Coronary artery (tissue), 2 donors: Measurements from ENCODE around the gene SLC3A2.
"Not testable (repeated sequence)": the region's sequence is repeated elsewhere in the genome, so short reads cannot be mapped to it uniquely, and the experiment has no call there.

ENCODE experiments used
- DNase-seq: peaks from one replicate; pipeline ENCODE4 v3.0.0-alpha.2; 2017; ENCODE audit warnings: low spot score
- H3K27ac ChIP-seq, 2 donors: fragments of 200-600 bp; sonication (generic); one replicate each; pipeline ENCODE4 v1.5.1; 2016 to 2019
- H3K4me3 ChIP-seq: fragments of 200-600 bp; sonication (generic); 2 replicates; pipeline ENCODE4 v1.5.1; 2016; ENCODE audit warnings: mild to moderate bottlenecking, moderate library complexity
- TF ChIP-seq, protein P1 (sequence below): fragments of 200-600 bp; sonication (generic); IDR thresholded peaks from one replicate; pipeline ENCODE4 v1.5.1; 2019; ENCODE audit warnings: antibody characterized with exemption

SLC3A2 gene

DNA sequence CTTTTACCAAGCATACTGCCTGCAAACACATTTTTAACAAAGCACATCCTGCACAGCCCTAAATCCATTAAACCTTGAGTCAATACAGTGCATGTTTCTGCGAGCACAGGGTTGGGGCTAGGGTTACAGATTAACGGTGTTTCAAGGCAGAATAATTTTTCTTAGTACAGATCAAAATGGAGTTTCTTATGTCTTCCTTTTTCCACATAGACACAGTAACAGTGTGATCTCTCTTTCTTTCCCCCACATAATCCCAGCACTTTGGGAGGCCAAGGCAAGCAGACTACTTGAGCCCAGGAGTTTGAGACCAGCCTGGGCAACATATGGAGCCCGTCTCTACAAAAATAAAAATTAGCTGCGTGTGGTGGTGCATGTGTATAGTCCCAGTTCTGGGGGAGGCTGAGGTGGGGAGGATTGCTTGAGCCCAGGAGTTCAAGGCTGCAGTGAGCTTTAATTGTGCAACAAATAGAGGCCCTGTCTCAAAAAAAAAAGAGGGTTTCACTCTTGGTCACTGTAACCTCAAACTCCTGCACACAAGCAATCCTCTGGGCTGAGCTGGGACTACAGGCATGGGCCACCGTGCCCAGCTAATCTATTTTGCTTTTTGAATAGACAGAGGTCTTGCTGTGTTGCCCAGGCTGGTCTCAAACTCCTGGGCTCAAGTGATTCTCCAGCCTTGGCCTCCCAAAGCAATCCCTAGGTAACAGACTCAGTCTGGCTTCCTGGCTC is 19.7 kb upstream of the SLC3A2 start:
- TF ChIP-seq, protein P1, sequence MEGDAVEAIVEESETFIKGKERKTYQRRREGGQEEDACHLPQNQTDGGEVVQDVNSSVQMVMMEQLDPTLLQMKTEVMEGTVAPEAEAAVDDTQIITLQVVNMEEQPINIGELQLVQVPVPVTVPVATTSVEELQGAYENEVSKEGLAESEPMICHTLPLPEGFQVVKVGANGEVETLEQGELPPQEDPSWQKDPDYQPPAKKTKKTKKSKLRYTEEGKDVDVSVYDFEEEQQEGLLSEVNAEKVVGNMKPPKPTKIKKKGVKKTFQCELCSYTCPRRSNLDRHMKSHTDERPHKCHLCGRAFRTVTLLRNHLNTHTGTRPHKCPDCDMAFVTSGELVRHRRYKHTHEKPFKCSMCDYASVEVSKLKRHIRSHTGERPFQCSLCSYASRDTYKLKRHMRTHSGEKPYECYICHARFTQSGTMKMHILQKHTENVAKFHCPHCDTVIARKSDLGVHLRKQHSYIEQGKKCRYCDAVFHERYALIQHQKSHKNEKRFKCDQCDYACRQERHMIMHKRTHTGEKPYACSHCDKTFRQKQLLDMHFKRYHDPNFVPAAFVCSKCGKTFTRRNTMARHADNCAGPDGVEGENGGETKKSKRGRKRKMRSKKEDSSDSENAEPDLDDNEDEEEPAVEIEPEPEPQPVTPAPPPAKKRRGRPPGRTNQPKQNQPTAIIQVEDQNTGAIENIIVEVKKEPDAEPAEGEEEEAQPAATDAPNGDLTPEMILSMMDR = no peak

DNA sequence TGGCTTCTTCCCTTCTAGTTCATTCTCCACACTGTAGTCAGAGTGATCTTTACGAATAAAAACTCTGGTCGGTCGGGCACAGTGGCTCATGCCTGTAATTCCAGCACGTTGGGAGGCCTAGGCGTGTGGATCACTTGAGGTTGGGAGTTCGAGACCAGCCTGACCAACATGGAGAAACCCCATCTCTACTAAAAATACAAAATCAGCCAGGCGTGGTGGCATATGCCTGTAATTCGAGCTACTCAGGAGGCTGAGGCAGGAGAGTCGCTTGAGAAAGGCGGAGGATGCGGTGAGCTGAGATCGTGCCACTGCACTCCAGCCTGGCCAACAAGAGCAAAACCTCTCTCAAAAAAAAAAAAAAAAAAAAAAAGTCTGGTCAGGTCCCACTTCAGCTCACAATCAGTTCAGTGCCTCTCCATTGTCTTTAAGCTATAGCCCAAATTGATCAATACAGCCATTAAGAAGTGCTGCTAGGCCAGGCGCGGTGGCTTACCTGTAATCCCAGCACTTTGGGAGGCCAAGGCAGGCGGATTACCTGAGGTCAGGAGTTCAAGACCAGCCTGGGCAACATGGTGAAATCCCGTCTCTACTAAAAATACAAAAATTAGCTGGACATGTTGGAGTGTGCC is 19.0 kb upstream of the SLC3A2 start:
- not testable (repeated sequence) for H3K4me3 ChIP-seq, H3K27ac ChIP-seq, DNase-seq

More for the DNA sequence above, 19.7 kb upstream of the SLC3A2 start:
- Histone ChIP-seq H3K4me3 (no peak overlapping the region), H3K27ac (no peak overlapping the region)
- DNase-seq = no peak

DNA sequence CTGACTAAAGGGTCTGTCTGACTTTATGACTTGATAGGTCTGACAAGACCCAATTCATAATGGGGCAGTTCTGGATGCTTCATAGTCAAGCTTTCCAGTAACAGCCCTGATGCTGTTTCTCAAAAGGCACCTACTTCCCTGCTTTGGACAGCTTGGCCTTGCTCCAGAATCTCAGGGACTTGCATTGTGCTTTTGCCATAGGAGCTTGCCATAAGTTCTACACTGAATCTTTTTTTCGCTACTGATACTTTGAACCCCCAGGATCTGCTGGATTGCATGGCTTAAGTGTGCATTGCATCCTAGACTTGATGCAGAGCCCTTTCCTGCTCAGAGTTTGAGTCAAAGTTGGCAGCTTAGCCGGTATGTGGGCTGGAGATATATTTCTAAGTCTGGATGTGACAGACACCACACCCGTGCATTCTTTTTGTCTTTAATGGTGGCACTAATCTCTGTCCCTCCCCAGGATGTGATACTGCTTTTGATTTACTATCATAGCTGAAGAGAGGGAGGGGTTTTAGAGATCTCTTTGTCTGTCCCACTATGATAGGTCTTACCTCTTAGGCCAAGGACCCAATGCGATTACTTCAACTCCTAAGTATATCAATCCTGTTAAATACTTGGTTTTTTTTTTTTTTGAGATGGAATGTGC is 16.9 kb upstream of the SLC3A2 start:
- Histone ChIP-seq H3K27ac (no peak overlapping the region), H3K4me3 (no peak overlapping the region)
- TF ChIP-seq, protein P1 = no peak
- DNase-seq = no peak

DNA sequence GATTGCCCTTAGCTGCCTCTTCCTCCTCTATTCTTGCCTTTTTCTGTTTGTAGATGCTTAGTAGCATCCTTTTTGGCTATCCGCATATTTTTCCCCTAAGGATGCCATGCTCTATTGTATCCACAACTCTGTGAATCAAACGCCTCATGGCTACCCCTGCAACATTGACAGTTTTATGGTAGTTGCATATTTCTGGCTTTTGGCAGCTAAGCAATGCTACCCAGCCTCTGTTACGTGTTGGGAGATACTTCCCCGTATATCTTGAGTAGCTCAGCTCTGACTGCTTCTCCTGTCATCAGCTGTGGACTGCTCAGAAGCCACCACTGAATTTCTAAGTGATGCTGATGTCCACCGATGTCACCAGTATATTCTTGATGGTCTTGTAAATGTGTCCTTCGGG is 15.1 kb upstream of the SLC3A2 start:
- H3K4me3 ChIP-seq = no peak overlapping the region
- TF ChIP-seq, protein P1 = no peak
- no peak overlapping the region for H3K27ac ChIP-seq
- no peak for DNase-seq

DNA sequence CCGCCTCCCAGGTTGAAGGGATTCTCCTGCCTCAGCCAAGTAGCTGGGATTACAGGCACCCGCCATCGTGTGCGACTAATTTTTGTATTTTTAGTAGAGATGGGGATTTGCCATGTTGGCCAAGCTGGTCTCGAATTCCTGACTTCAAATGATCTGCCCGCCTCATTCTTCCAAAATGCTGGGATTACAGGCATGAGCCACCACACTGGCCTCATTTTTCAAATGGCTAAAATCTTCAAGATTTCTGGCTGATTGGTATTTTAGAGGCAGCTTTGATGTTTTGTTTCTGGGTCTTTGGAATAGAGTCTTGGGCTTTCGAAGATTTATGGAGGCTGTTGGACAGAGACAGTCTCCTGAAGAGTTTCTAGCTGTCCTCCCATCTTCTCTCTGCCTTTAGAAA is 5.8 kb upstream of the SLC3A2 start:
- H3K4me3 ChIP-seq = no peak overlapping the region
- TF ChIP-seq, protein P1 = no peak
- H3K27ac ChIP-seq = no peak overlapping the region
- no peak for DNase-seq

DNA sequence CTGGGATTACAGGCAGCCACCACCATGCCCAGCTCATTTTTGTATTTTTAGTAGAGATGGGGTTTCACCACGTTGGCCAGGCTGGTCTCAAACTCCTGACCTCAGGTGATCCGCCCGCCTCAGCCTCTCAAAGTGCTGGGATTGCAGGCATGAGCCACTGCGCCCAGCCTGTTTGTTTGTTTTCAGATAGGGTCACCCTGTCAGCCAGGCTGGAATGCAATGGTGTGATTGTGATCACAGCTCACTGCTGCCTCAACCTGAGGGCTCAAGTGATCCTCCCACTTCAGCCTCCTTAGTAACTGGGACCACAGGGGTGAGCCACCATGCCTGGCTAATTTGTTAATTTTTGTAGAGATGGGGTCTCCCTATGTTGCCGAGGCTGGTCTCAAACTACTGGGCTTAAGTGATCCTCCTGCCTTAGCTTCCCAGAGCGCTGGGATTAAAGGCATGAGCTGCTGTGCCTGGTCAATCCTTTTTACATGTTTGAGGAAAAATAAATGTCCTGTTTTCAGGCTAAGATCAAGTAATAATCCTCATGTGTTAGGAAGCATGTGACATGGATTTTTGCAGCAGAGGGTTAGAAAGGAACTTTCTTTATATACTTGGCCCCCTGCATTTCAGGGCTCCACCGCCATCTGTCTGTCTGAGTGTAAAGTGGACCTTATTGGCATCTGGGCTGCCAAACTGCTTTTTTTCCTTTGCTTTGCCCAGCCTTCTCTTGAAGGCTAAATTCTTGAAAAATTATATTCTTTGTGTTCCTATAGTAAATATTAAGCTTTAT is 4.8 kb upstream of the SLC3A2 start:
- Histone ChIP-seq H3K4me3 (no peak overlapping the region), H3K27ac (no peak overlapping the region)
- TF ChIP-seq, protein P1 = no peak
- no peak for DNase-seq

DNA sequence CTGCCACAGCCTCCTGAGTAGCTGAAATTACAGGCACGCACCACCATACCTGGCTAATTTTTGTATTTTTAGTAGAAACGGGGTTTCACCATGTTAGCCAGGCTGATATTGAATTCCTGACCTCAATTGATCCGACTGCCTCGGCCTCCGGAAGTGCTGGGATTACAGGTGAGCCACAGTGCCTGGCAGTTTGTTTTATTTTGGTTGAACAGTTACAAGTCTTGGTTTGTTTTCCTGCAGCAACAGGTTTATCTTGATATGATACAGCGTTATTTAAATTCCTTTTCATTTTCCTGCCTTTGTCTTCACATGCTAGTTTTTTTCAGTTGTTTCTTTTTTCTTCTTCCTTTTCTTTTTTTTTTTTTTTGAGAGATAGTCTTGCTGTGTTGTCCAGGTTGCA is 4.0 kb upstream of the SLC3A2 start:
- DNase-seq = no peak
- TF ChIP-seq, protein P1 = no peak
- Histone ChIP-seq H3K27ac (no peak overlapping the region), H3K4me3 (no peak overlapping the region)
